Natural killer cell treated with Interleukin-12 subunit alpha and Interleukin-12 subunit beta and Interleukin-15 and Interleukin-18, amount 100 ng/mL, for 72 hours (primary cell): ENCODE data around the gene CASP4. TPM values are rescaled to one million over a fixed set of nuclear protein-coding genes. Genes with fewer than 3 reads are reported as not detected.
"Not testable (repeated sequence)": the region's sequence is repeated elsewhere in the genome, so short reads cannot be mapped to it uniquely, and the experiment has no call there.

Source experiments
- ATAC-seq, 2 donors: fragments of 150-1000 bp; cut with Tn5 transposase in 1 of 2; sonication (Bioruptor Pico), chemical (Tn5 transposase) in 1 of 2; 2 replicates each; pipeline ENCODE4 v1.10.0; 2021
- DNase-seq: peaks from one replicate; pipeline ENCODE4 v3.0.0; 2022; ENCODE audit warnings: low spot score
- H3K27ac Mint-ChIP-seq, 2 donors: 1 replicate in 1 of 2; 2 replicates in 1 of 2; pipeline ENCODE4 v1.8.0; 2022; ENCODE audit warnings: mixed read lengths in 2 of 2, mild to moderate bottlenecking in 1 of 2, moderate library complexity in 1 of 2
- H3K27me3 Mint-ChIP-seq, 2 donors: 1 replicate in 1 of 2; 2 replicates in 1 of 2; pipeline ENCODE4 v1.8.0; 2022; ENCODE audit warnings: mixed read lengths in 2 of 2
- H3K36me3 Mint-ChIP-seq: one replicate; pipeline ENCODE4 v1.8.0; 2022; ENCODE audit warnings: mixed read lengths
- H3K4me1 Mint-ChIP-seq, 2 donors: 1 replicate in 1 of 2; 2 replicates in 1 of 2; pipeline ENCODE4 v1.8.0; 2022; ENCODE audit warnings: low read depth in 2 of 2, mixed read lengths in 2 of 2, mild to moderate bottlenecking in 1 of 2
- H3K4me3 Mint-ChIP-seq: one replicate; pipeline ENCODE4 v1.8.0; 2022; ENCODE audit warnings: mixed read lengths
- H3K9me3 Mint-ChIP-seq: 2 replicates; pipeline ENCODE4 v1.8.0; 2022; ENCODE audit warnings: mixed read lengths
- total RNA-seq, 2 donors: library from RNA; stranded (reverse); gene quantifications; one replicate each; pipeline ENCODE4 v1.2.3, GENCODE V29; 2022

Gene CASP4
- total RNA-seq, 2 donors from 2014 or later = 118 to 211 TPM

DNA sequence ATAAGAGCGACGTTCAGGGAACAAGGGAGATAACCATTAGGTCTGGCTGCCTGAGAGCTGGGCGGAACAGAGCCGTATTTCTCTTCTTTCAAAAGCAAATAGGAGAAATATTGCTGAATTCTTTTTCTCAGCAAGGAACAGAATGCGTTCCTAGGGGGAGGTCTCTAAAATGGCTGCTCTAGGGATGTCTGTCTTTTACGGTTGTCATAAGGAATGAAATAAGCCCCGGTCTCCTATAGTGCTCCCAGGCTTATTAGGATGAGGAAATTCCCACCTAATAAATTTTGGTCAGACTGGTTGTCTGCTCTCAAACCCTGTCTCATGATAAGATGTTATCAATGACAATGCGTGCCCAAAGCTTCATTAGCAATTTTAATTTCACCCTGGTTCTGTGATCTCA is 4.5 kb upstream of the CASP4 start:
- not testable (repeated sequence) for H3K27me3 Mint-ChIP-seq, DNase-seq, ATAC-seq, H3K4me3 Mint-ChIP-seq, H3K27ac Mint-ChIP-seq, H3K9me3 Mint-ChIP-seq
- H3K36me3 Mint-ChIP-seq = peaks cover 39% of the 10 kb centered on the region
- peaks cover 24 to 28% of the 10 kb centered on the region in 2 donors for H3K4me1 Mint-ChIP-seq

DNA sequence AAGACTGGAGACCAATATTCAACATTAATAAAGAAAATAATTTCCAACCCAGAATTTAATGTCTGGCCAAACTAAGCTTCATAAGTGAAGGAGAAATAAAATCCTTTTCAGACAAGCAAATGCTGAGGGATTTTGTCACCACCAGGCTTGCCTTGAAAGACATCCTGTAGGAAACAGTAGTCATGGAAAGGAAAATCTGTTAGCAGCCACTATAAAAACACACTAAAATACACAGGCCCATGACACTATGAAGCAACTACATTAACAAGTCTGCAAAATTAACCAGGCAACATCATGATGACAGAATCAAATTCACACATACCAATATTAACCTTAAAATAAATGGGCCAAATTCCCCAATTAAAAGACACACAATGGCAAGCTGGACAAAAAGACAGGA is 2.4 kb upstream of the CASP4 start:
- H3K27me3 Mint-ChIP-seq = no peaks in the 10 kb centered on the region
- no peaks in the 10 kb centered on the region for H3K9me3 Mint-ChIP-seq
- ATAC-seq = no peak
- H3K27ac Mint-ChIP-seq = peak overlapping the region; percentile 95 to 100
- no peak overlapping the region for H3K4me3 Mint-ChIP-seq
- no peak for DNase-seq
- peaks cover 39 to 43% of the 10 kb centered on the region in 2 donors for H3K4me1 Mint-ChIP-seq
- peaks cover 53% of the 10 kb centered on the region for H3K36me3 Mint-ChIP-seq

DNA sequence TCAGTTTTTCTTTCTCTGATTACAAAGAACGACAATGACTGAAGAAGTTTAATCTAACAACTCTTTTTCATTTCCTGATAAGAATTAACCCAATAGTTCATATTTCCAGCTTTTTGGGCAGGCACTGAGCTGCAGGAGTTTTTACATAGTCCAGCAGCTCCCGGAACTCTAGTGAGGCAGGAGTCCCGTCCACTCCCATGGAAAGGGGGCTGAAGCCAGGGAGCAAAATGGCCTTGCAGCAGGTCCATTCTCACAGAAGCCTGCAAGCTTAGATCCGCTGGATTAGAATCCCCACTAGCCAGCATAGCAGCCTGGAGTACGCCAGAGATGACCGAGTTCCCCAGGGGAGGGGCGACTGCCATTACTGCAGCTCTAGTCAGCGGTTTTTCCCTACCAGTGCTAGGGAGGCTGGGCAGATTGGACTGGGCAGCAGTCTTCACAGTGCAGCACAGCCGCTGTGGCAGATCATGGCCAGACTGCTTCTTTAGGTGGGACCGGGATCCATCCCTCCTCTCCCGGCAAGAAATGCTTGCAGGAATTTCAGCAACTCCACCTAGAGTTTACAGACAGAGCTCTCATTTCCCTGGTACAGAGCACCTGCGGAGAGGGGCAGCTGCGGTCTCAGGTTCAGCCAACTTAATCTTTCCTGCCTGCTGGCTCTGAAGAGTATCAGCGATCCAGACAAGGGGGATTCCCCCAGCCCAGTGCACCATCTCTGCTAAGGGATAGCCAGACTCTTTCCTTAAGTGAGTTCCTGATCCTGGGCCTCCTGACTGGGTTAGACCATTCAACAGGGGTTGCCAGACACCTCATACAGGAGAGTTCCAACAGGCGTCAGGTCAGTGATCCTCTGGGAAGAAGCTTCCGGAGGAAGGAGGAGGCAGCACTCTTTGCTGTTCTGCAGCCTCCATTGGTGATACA is 742 bp upstream of the CASP4 start:
- DNase-seq (no peak), ATAC-seq (peak; percentile 37 to 40)
- Mint-ChIP-seq H3K27ac (peak overlapping the region; percentile 95 to 100), H3K36me3 (peaks cover 51% of the 10 kb centered on the region), H3K9me3 (peaks cover 4% of the 10 kb centered on the region), H3K27me3 (no peaks in the 10 kb centered on the region), H3K4me3 (peak overlapping the region; percentile 99), H3K4me1 (peaks cover 48 to 54% of the 10 kb centered on the region in 2 donors)

DNA sequence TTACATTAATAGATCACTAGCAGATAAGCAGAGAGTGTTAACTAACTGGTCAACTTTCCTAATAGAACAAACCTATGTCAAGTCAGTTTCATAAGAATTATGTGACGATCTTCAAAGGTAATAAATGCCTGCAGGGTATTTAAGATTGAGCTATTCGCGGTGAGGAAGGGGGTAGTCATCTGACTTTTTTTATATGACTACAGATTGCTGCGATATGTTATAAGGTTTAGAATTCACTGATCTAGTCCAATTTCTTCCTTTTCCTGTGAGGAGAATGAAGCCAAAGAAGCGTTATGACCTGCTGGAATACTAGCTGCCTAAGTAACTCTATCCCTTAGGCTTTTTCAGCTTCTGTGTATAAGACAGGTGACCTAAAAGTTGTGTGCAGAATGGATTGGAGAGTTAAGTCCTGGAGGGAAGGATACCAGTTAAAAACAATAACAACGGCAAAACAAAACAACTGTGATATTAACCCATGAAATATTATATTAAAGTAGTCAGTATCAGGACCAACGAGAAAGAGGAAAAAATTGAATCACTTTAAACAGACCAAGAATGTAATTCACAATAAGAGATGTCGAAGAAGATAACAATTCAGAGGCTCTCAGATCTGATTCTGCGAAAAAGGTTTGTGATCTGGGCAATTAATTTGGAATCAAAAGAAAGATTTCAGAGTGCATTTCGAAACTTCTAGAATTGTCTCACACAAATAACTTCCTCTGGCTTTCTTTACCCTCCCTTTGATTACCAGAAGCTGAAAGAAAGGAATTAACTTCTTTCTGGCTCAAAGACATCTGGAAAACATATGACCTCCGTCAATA is 630 bp downstream of the CASP4 start:
- DNase-seq = no peak
- H3K27ac Mint-ChIP-seq = peak overlapping the region; percentile 95 to 100
- peaks cover 49% of the 10 kb centered on the region for H3K36me3 Mint-ChIP-seq
- peak in 1 of 2 donors; percentile 51 for ATAC-seq
- H3K27me3 Mint-ChIP-seq = no peaks in the 10 kb centered on the region
- peak overlapping the region; percentile 99 for H3K4me3 Mint-ChIP-seq
- H3K4me1 Mint-ChIP-seq = peaks cover 58 to 63% of the 10 kb centered on the region in 2 donors
- peaks cover 4% of the 10 kb centered on the region for H3K9me3 Mint-ChIP-seq

DNA sequence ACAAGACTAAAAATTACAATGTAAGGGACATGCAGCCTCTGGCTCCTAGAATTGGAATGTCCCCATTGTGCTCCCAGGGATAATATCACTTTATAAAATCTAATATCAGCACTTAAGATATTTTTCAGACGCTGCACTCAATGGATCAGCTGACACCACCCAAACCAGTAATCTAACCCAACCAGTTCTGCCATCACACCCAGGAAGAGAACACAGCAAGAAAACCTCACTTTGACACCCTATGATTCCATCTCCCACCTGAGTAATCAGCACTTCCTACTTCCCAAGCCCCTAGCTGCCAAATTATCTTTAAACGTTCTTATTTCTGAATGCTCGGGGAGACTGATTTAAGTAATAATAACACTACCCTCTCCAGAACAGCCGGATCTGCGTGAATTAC is 2.6 kb downstream of the CASP4 start:
- Mint-ChIP-seq H3K36me3 (peaks cover 53% of the 10 kb centered on the region), H3K27me3 (no peaks in the 10 kb centered on the region), H3K4me3 (peak overlapping the region; percentile 99), H3K4me1 (peaks cover 62 to 68% of the 10 kb centered on the region in 2 donors), H3K9me3 (peaks cover 4% of the 10 kb centered on the region), H3K27ac (peak overlapping the region; percentile 95 to 100)
- ATAC-seq (no peak), DNase-seq (no peak)

DNA sequence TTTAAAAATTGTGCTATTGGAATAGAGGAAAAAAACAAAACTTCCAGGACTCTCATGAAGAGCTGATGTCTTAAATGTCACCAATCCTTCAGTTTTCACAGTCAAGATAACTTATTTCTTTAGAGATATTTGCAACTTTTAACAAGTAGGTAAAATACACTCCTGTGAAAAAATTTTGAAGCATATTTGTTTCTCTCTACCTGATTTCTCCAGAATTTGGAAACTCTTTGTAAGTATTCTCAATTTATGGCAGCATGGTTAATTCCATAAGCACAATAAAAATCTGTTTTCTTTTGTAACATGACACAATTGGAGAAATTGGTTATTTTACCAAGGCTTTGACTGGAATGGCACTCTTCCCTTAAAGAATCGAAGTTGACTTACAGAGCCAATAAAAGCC is 4.1 kb downstream of the CASP4 start:
- Mint-ChIP-seq H3K27ac (no peak overlapping the region), H3K4me3 (no peak overlapping the region), H3K9me3 (peaks cover 4% of the 10 kb centered on the region), H3K27me3 (no peaks in the 10 kb centered on the region), H3K4me1 (peaks cover 58 to 68% of the 10 kb centered on the region in 2 donors), H3K36me3 (peaks cover 49% of the 10 kb centered on the region)
- ATAC-seq = no peak
- no peak for DNase-seq

DNA sequence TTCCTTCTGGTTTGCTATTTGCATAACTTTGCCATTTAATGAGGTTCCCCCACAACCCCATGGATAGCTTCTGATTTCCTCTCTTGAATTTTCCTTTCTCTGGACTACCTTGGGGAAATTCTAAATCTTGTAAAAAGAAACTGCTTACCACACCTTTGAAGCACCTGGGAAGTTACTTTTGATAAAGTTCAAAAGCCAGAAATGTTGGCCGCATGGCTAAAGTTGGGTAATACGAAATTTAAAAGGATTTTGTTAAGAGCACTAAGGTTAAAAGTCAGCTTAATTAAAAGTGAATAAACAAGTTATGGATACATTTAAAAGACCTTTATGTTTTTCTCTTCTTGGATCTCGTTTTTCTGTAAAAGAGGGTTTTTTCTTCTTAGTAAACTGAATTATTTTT is 5.5 kb downstream of the CASP4 start:
- peaks cover 50% of the 10 kb centered on the region for H3K36me3 Mint-ChIP-seq
- H3K4me3 Mint-ChIP-seq = peak overlapping the region; percentile 36
- H3K27me3 Mint-ChIP-seq = no peaks in the 10 kb centered on the region
- no peak for ATAC-seq
- H3K4me1 Mint-ChIP-seq = peaks cover 60 to 68% of the 10 kb centered on the region in 2 donors
- DNase-seq = no peak
- no peak overlapping the region for H3K27ac Mint-ChIP-seq
- H3K9me3 Mint-ChIP-seq = peaks cover 4% of the 10 kb centered on the region

DNA sequence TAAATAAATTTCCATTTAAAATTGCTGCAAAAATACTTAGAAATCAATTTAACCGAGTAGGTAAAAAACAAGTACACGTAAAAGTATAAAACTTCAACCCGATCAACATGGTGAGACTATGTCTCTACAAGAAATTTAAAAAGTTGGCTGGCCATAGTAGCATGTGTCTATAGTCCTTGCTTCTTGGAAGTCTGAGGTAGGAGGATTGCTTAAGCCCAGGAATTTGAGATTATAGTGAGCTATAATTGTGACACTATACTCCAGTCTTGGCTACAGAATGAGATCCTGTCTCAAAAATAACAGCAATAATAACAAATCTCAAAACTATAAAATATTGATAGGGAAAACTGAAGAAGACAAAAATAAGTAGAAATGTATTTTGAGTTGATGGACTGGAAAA is 11.1 kb downstream of the CASP4 start:
- Mint-ChIP-seq H3K4me3 (peak overlapping the region; percentile 63), H3K36me3 (peaks cover 35% of the 10 kb centered on the region), H3K4me1 (peaks cover 56 to 59% of the 10 kb centered on the region in 2 donors), H3K9me3 (no peaks in the 10 kb centered on the region), H3K27me3 (no peaks in the 10 kb centered on the region), H3K27ac (peak overlapping the region; percentile 11 to 87)
- ATAC-seq = no peak
- DNase-seq = no peak

DNA sequence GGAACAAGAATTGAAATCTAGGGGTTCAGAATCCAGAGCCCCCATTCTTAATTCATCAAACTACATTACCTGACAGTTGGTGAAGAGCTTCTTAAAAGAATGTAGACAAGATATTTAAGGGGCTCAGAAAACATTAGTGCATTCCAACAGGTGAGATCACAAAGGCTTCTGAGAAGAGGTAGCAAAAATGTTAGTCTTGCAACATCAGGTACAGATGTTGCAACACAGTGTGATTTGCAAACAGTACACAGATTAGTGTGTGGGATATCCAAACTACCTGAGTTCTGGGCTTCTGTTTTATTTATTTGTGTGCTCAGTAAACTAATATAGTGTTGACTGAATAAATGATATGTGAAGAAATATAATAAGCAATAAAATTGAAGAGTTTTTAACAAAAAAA is 11.8 kb downstream of the CASP4 start:
- DNase-seq (no peak), ATAC-seq (peak; percentile 53 to 67)
- Mint-ChIP-seq H3K9me3 (no peaks in the 10 kb centered on the region), H3K4me1 (peaks cover 54 to 56% of the 10 kb centered on the region in 2 donors), H3K4me3 (peak overlapping the region; percentile 67), H3K36me3 (peaks cover 36% of the 10 kb centered on the region), H3K27ac (peak overlapping the region; percentile 64 to 87), H3K27me3 (no peaks in the 10 kb centered on the region)

DNA sequence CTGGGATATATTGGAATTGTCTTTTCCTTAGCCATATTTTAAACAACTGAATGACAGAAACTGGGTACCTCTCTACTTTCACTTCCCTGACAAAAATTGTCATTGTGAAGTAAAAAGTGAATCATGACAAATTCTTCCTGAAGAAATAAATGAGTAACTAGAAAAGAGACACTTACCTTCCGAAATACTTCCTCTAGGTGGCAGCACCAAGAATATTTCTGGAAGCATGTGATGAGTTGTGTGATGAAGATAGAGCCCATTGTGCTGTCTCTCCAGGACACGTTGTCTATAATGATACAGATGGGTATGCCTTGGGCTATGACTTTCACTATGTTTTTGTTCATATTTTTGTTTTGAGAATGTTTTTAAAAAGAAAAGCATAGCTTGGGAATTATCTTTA is 21.5 kb downstream of the CASP4 start:
- H3K4me1 Mint-ChIP-seq = peaks cover 21 to 27% of the 10 kb centered on the region in 2 donors
- H3K36me3 Mint-ChIP-seq = peaks cover 84% of the 10 kb centered on the region
- DNase-seq (no peak), ATAC-seq (no peak)
- H3K4me3 Mint-ChIP-seq = no peak overlapping the region
- H3K27ac Mint-ChIP-seq = peak overlapping the region; percentile 1 to 17
- no peaks in the 10 kb centered on the region for H3K27me3 Mint-ChIP-seq
- H3K9me3 Mint-ChIP-seq = no peaks in the 10 kb centered on the region

DNA sequence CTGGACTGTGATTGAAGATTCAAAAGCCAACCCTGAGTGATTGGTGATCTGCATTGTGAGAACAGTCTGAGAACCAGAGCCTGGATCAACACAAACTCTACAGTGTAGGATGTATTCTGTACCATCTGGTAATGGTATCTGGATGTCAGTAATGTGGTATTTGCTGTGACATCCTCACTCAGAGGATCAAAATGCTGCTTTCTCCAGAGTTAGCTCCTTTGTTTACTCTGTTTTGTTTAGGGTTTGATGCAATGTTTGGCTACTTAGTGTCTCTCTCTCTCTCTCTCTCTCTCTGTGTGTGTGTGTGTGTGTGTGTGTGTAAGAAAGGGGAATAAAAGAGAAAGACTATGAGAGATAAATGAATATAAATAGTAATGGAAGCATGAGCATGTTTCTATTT is 24.3 kb downstream of the CASP4 start:
- no peak for DNase-seq
- H3K9me3 Mint-ChIP-seq = no peaks in the 10 kb centered on the region
- no peak for ATAC-seq
- peak overlapping the region in 1 of 2 donors; percentile 56 for H3K27ac Mint-ChIP-seq
- peaks cover 18 to 29% of the 10 kb centered on the region in 2 donors for H3K4me1 Mint-ChIP-seq
- H3K36me3 Mint-ChIP-seq = peaks cover 62% of the 10 kb centered on the region
- no peak overlapping the region for H3K4me3 Mint-ChIP-seq
- H3K27me3 Mint-ChIP-seq = no peaks in the 10 kb centered on the region

DNA sequence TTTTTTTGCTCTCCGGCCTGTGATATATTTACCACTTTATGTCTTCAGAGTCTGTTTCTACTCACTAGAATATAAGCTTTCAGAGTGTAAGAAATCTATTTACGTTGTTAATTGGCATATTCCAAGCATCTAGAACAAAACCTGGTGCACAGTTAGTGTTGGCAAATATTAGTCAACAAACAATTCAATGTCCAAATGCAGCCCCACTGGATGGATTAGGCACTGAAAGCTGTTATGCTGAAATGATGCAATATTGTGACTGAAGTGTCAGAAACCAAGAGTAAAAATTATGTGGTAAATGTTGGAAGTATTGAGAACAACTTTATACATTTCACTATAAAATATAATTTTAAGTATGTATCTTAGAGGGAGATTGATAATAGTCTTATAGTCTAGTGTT is 24.8 kb downstream of the CASP4 start:
- ATAC-seq = no peak
- Mint-ChIP-seq H3K4me1 (peaks cover 18 to 25% of the 10 kb centered on the region in 2 donors), H3K9me3 (no peaks in the 10 kb centered on the region), H3K36me3 (peaks cover 57% of the 10 kb centered on the region), H3K27me3 (no peaks in the 10 kb centered on the region), H3K27ac (peak overlapping the region; percentile 2 to 3), H3K4me3 (no peak overlapping the region)
- DNase-seq = no peak

DNA sequence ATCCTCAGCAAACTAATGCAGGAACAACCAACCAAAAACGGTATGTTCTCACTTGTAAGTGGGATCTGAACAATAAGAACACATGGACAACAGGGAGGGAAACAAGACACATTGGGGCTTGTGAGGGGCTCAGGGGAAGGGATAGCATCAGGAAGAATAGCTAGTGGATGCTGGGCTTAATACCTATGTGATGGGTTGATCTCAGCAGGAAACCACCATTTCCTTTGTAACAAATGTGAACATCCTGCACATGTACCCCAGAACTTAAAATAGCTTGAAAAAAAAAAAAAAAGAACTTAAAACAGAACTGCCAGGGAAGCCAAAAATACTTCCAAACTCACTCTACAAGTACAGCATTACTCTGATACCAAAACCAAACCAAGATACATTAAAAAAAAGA is 33.8 kb downstream of the CASP4 start:
- Mint-ChIP-seq H3K27ac (peak overlapping the region; percentile 20 to 41), H3K4me3 (peak overlapping the region; percentile 81), H3K36me3 (peaks cover 45% of the 10 kb centered on the region), H3K9me3 (peaks cover 12% of the 10 kb centered on the region), H3K27me3 (no peaks in the 10 kb centered on the region), H3K4me1 (peaks cover 16 to 17% of the 10 kb centered on the region in 2 donors)
- DNase-seq = no peak
- no peak for ATAC-seq

DNA sequence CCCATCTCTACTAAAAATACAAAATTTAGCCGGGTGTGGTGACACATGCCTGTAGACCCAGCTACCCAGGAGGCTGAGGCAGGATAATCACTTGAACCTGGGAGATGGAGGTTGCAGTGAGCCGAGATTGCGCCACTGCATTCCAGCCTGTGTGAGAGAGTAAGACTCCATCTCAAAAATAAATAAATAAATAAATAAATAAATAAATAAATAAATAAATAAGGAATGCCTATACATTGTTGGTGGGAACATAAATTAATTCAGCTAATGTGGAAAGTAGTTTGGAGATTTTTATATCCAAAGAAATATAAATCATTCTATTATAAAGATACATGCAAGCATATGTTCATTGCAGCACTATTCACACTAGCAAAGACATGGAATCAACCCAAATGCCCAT is 34.3 kb downstream of the CASP4 start:
- Mint-ChIP-seq H3K4me1 (peaks cover 16 to 17% of the 10 kb centered on the region in 2 donors), H3K27ac (peak overlapping the region; percentile 20 to 41), H3K36me3 (peaks cover 50% of the 10 kb centered on the region), H3K9me3 (peaks cover 14% of the 10 kb centered on the region), H3K4me3 (peak overlapping the region; percentile 81)
- not testable (repeated sequence) for ATAC-seq, H3K27me3 Mint-ChIP-seq, DNase-seq
